ENCODE results near the gene WDR36.

The WDR36 gene

GRCh38 chr5:111092062-111092853, at the start of gene WDR36:
Gene WDR36 (plus strand): TSS chr5:111092348. CDS start chr5:111092457, 109 bp downstream.
- FAIRE-seq (peak; percentile 74), DNase-seq (ENCODE audit: insufficient read length, low spot score) (no peak)
- TF ChIP-seq CTCF (IDR thresholded peaks at IDR 0.05; ENCODE audit: insufficient read depth, missing control alignments) = no peak

- no peak for DNase-seq (ENCODE audit: insufficient read length, low spot score)
- no peak for TF ChIP-seq CTCF (IDR thresholded peaks at IDR 0.05; ENCODE audit: insufficient read depth, missing control alignments)
- FAIRE-seq = no peak
These were observed 48.2 kb upstream of the WDR36 start for GRCh38 chr5:111043712-111044506.

GRCh38 chr5:111058064-111058463, 34.1 kb upstream of the WDR36 start:
- TF ChIP-seq CTCF (IDR thresholded peaks at IDR 0.05; ENCODE audit: insufficient read depth, missing control alignments) = no peak
- FAIRE-seq = no peak

GRCh38 chr5:111060169-111060568, 32.0 kb upstream of the WDR36 start:
- FAIRE-seq (no peak), DNase-seq (ENCODE audit: insufficient read length, low spot score) (no peak)
- TF ChIP-seq CTCF (IDR thresholded peaks at IDR 0.05; ENCODE audit: insufficient read depth, missing control alignments) = no peak

More at GRCh38 chr5:111058064-111058463, 34.1 kb upstream of the WDR36 start:
- no peak for DNase-seq (ENCODE audit: insufficient read length, low spot score)

GRCh38 chr5:111061618-111062017, 30.5 kb upstream of the WDR36 start:
- DNase-seq (ENCODE audit: insufficient read length, low spot score) = no peak

GRCh38 chr5:111063709-111064322, 28.3 kb upstream of the WDR36 start:
- no peak for DNase-seq (ENCODE audit: insufficient read length, low spot score)
- TF ChIP-seq CTCF (IDR thresholded peaks at IDR 0.05; ENCODE audit: insufficient read depth, missing control alignments) = peak; percentile 56
- no peak for FAIRE-seq

More at GRCh38 chr5:111061618-111062017, 30.5 kb upstream of the WDR36 start:
- FAIRE-seq = no peak
- TF ChIP-seq CTCF (IDR thresholded peaks at IDR 0.05; ENCODE audit: insufficient read depth, missing control alignments) = no peak
